Mesothelial cell of epicardium (in vitro differentiated cells): ENCODE results near the gene SH3RF2. TPM values are rescaled to one million over a fixed set of nuclear protein-coding genes. Genes with fewer than 3 reads are reported as not detected.

Experiments
- DNase-seq, 2 experiments: peaks; one replicate each; pipeline ENCODE4 v3.0.0; 2021; ENCODE audit warnings: low spot score in 2 of 2; ENCODE audit not compliant: unreplicated experiment in 2 of 2
- H3K27ac Mint-ChIP-seq: 2 replicates; pipeline ENCODE4 v1.8.0; 2021; ENCODE audit warnings: mixed read lengths
- H3K27me3 Mint-ChIP-seq: 2 replicates; pipeline ENCODE4 v1.8.0; 2021; ENCODE audit warnings: low read depth, mixed read lengths
- H3K36me3 Mint-ChIP-seq: 2 replicates; pipeline ENCODE4 v1.8.0; 2021; ENCODE audit warnings: mixed read lengths
- H3K4me1 Mint-ChIP-seq: 2 replicates; pipeline ENCODE4 v1.8.0; 2021; ENCODE audit warnings: mixed read lengths
- H3K4me3 Mint-ChIP-seq: 2 replicates; pipeline ENCODE4 v1.8.0; 2021; ENCODE audit warnings: mild to moderate bottlenecking, moderate library complexity, mixed read lengths
- H3K9me3 Mint-ChIP-seq: 2 replicates; pipeline ENCODE4 v1.8.0; 2021; ENCODE audit warnings: mixed read lengths
- CTCF ChIP-seq: fragments of 200-600 bp; sonication (generic); IDR thresholded peaks from one replicate; pipeline ENCODE4 v1.5.0; 2021; ENCODE audit warnings: antibody characterized with exemption; ENCODE audit not compliant: unreplicated experiment
- total RNA-seq: library from RNA; stranded (reverse); gene quantifications from 3 replicates; pipeline ENCODE4 v1.2.1, GENCODE V29; 2021

Gene SH3RF2
- total RNA-seq, 1 donor from 2014 or later = 3.2 TPM

- Mint-ChIP-seq H3K36me3 (no peaks in the 10 kb centered on the region), H3K4me1 (no peaks in the 10 kb centered on the region), H3K9me3 (no peaks in the 10 kb centered on the region), H3K4me3 (no peak overlapping the region), H3K27ac (no peak overlapping the region), H3K27me3 (peaks cover 29% of the 10 kb centered on the region)
- DNase-seq = no peak
- TF ChIP-seq CTCF = no peak
Observed at GRCh38 chr5:146069780-146070099, 133.4 kb downstream of the SH3RF2 start.

DNA sequence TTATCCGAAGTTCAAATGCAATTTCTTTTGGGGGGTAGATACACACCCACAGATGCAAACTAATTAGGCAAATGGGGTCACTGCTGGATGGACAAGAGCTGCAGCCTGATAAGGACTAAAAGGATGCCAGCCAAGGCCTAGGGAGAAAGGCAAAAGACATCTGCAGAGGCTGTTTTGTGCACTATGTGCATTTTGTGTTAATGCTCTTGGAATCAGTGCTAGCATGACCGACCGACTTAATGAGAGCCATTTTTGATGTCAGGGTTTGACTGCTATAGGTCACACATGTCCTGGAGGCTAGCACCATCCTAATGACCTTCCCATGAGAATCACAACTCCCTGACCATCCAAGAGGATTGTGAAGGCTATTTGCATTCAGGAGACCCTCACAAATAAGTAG, 134.4 kb downstream of the SH3RF2 start:
- no peaks in the 10 kb centered on the region for H3K9me3 Mint-ChIP-seq
- no peaks in the 10 kb centered on the region for H3K36me3 Mint-ChIP-seq
- no peak overlapping the region for H3K27ac Mint-ChIP-seq
- no peak for TF ChIP-seq CTCF
- no peak overlapping the region for H3K4me3 Mint-ChIP-seq
- peaks cover 31% of the 10 kb centered on the region for H3K27me3 Mint-ChIP-seq
- no peaks in the 10 kb centered on the region for H3K4me1 Mint-ChIP-seq
- no peak for DNase-seq

DNA sequence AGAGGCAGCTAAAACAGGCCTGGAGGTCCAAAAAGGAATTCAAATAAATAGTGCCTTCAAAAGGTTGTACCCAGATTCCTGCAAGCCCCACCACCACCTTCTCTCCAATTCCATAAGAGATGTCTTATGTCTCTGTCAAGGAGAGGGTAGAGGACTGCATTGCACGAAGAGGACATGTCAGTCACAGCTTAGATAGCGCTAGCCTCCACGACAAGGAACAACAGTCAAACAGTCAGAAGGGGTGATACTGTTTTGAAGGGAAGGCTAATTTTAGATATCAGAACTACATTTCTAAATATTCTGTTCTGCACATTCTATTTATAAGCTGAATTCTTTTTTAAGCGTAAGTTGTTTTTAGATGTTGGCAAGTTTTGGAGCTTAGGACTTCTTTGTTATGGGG, 134.8 kb downstream of the SH3RF2 start:
- Mint-ChIP-seq H3K9me3 (no peaks in the 10 kb centered on the region), H3K4me3 (no peak overlapping the region), H3K27ac (no peak overlapping the region), H3K27me3 (peaks cover 31% of the 10 kb centered on the region), H3K4me1 (no peaks in the 10 kb centered on the region), H3K36me3 (no peaks in the 10 kb centered on the region)
- no peak for TF ChIP-seq CTCF
- DNase-seq = no peak

- H3K4me1 Mint-ChIP-seq = peaks cover 2% of the 10 kb centered on the region
- H3K4me3 Mint-ChIP-seq = no peak overlapping the region
- no peaks in the 10 kb centered on the region for H3K9me3 Mint-ChIP-seq
- H3K36me3 Mint-ChIP-seq = no peaks in the 10 kb centered on the region
- TF ChIP-seq CTCF = no peak
- H3K27me3 Mint-ChIP-seq = peaks cover 34% of the 10 kb centered on the region
- no peak for DNase-seq
- H3K27ac Mint-ChIP-seq = no peak overlapping the region
Observed at GRCh38 chr5:146072595-146072994, 136.2 kb downstream of the SH3RF2 start.

DNA sequence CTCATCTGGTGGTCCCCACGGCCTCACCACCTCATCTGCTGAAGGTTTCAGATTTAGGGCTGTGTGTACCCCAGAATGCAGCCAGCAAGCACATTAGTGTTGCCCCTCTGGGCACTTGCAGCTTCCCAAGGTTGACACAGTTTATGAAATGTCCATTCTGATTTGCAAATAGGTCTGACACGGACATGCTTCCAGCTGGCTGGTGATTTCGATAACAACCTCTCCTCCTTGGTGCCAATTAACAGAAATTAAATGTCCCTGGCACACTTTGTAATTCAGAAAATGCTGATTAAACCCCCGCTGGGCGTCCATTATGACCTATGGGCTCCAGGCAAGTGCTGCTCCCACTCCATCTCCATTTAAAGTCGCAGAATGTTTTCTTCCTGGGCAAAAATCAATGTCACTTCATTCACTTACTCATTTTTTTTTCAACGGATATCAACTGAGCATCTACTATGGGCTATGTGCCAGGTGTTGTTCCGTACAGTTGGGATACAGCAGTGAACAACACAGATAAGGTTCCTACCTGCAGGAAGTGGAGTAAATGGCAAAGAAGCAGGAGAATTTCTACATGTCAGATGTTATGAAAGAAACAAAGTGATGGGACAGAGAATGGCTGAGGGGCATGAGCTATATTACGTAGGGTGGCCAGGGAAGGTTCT, 137.0 kb downstream of the SH3RF2 start:
- no peak for TF ChIP-seq CTCF
- Mint-ChIP-seq H3K9me3 (no peaks in the 10 kb centered on the region), H3K27me3 (peaks cover 32% of the 10 kb centered on the region), H3K27ac (no peak overlapping the region), H3K36me3 (no peaks in the 10 kb centered on the region), H3K4me1 (peaks cover 2% of the 10 kb centered on the region), H3K4me3 (no peak overlapping the region)
- DNase-seq = no peak

- H3K4me3 Mint-ChIP-seq = no peak overlapping the region
- H3K4me1 Mint-ChIP-seq = peaks cover 2% of the 10 kb centered on the region
- H3K9me3 Mint-ChIP-seq = no peaks in the 10 kb centered on the region
- no peak for DNase-seq
- TF ChIP-seq CTCF = no peak
- H3K27me3 Mint-ChIP-seq = peaks cover 41% of the 10 kb centered on the region
- H3K36me3 Mint-ChIP-seq = no peaks in the 10 kb centered on the region
- no peak overlapping the region for H3K27ac Mint-ChIP-seq
Observed at GRCh38 chr5:146076028-146076427, 139.7 kb downstream of the SH3RF2 start.
